Measurements from ENCODE around the gene WAS.

DNA sequence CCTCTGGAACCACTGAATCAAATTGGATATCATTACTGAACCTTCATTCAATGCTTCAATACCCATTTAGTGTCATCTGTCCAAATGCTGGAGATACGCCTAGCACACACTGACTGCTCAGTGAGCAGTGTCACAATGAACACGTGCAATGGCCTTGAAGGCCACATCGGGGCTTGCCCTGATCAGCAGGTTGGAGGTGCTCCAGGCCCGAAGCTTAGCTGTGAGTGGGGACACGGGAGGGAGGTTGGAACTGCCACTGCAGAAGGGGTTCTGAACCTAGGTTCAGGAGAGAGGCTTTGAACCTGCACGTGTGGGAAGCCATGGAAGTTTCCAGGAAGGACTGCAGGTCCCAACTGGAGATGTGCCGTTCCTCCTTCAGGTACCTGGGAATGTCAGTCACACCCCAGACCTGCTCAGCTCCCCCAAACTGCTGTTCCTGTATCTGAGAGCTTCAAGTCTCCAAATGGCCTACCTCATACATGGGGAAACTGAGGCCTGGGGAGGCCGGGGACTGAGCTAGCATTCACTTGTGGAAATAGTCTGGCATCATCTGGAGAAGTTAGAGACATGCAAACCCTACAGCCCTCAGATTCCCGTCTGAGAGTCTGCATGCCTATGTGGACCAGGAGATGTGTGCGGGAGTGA is 1.9 kb upstream of the WAS start:
- TF ChIP-seq ZNF8 (CRISPR knock-in tag; IDR thresholded peaks at IDR 0.05), result no peak
- no peak for TF ChIP-seq ZFP3 (CRISPR knock-in tag; IDR thresholded peaks at IDR 0.05)
- TF ChIP-seq, protein P1, sequence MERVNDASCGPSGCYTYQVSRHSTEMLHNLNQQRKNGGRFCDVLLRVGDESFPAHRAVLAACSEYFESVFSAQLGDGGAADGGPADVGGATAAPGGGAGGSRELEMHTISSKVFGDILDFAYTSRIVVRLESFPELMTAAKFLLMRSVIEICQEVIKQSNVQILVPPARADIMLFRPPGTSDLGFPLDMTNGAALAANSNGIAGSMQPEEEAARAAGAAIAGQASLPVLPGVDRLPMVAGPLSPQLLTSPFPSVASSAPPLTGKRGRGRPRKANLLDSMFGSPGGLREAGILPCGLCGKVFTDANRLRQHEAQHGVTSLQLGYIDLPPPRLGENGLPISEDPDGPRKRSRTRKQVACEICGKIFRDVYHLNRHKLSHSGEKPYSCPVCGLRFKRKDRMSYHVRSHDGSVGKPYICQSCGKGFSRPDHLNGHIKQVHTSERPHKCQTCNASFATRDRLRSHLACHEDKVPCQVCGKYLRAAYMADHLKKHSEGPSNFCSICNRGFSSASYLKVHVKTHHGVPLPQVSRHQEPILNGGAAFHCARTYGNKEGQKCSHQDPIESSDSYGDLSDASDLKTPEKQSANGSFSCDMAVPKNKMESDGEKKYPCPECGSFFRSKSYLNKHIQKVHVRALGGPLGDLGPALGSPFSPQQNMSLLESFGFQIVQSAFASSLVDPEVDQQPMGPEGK (CRISPR knock-in tag; IDR thresholded peaks at IDR 0.05; ENCODE audit: borderline replicate concordance), result no peak
- TF ChIP-seq, protein P2, sequence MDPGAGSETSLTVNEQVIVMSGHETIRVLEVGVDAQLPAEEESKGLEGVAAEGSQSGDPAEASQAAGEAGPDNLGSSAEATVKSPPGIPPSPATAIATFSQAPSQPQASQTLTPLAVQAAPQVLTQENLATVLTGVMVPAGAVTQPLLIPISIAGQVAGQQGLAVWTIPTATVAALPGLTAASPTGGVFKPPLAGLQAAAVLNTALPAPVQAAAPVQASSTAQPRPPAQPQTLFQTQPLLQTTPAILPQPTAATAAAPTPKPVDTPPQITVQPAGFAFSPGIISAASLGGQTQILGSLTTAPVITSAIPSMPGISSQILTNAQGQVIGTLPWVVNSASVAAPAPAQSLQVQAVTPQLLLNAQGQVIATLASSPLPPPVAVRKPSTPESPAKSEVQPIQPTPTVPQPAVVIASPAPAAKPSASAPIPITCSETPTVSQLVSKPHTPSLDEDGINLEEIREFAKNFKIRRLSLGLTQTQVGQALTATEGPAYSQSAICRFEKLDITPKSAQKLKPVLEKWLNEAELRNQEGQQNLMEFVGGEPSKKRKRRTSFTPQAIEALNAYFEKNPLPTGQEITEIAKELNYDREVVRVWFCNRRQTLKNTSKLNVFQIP (CRISPR knock-in tag; IDR thresholded peaks at IDR 0.05; ENCODE audit: borderline replicate concordance, low read depth), result no peak
- no peak for TF ChIP-seq TOX (CRISPR knock-in tag; IDR thresholded peaks at IDR 0.05; ENCODE audit: borderline replicate concordance)
- no peak for TF ChIP-seq ZNF565 (CRISPR knock-in tag; conservative IDR thresholded peaks at IDR 0.05; ENCODE audit: low read depth)
- TF ChIP-seq, protein P3, sequence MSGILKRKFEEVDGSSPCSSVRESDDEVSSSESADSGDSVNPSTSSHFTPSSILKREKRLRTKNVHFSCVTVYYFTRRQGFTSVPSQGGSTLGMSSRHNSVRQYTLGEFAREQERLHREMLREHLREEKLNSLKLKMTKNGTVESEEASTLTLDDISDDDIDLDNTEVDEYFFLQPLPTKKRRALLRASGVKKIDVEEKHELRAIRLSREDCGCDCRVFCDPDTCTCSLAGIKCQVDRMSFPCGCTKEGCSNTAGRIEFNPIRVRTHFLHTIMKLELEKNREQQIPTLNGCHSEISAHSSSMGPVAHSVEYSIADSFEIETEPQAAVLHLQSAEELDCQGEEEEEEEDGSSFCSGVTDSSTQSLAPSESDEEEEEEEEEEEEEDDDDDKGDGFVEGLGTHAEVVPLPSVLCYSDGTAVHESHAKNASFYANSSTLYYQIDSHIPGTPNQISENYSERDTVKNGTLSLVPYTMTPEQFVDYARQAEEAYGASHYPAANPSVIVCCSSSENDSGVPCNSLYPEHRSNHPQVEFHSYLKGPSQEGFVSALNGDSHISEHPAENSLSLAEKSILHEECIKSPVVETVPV (CRISPR knock-in tag; IDR thresholded peaks at IDR 0.05), result no peak
- no peak for TF ChIP-seq RARB (CRISPR knock-in tag; IDR thresholded peaks at IDR 0.05)
- TF ChIP-seq ARNTL (CRISPR knock-in tag; IDR thresholded peaks at IDR 0.05; ENCODE audit: borderline replicate concordance, low read depth), result no peak
- no peak for TF ChIP-seq TCF4 (CRISPR knock-in tag; IDR thresholded peaks at IDR 0.05; ENCODE audit: borderline replicate concordance)
- TF ChIP-seq CSDC2 (CRISPR knock-in tag; IDR thresholded peaks at IDR 0.05), result no peak
- TF ChIP-seq, protein P4, sequence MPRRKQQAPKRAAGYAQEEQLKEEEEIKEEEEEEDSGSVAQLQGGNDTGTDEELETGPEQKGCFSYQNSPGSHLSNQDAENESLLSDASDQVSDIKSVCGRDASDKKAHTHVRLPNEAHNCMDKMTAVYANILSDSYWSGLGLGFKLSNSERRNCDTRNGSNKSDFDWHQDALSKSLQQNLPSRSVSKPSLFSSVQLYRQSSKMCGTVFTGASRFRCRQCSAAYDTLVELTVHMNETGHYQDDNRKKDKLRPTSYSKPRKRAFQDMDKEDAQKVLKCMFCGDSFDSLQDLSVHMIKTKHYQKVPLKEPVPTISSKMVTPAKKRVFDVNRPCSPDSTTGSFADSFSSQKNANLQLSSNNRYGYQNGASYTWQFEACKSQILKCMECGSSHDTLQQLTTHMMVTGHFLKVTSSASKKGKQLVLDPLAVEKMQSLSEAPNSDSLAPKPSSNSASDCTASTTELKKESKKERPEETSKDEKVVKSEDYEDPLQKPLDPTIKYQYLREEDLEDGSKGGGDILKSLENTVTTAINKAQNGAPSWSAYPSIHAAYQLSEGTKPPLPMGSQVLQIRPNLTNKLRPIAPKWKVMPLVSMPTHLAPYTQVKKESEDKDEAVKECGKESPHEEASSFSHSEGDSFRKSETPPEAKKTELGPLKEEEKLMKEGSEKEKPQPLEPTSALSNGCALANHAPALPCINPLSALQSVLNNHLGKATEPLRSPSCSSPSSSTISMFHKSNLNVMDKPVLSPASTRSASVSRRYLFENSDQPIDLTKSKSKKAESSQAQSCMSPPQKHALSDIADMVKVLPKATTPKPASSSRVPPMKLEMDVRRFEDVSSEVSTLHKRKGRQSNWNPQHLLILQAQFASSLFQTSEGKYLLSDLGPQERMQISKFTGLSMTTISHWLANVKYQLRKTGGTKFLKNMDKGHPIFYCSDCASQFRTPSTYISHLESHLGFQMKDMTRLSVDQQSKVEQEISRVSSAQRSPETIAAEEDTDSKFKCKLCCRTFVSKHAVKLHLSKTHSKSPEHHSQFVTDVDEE (CRISPR knock-in tag; IDR thresholded peaks at IDR 0.05), result no peak
- no peak for TF ChIP-seq ZC3H10 (CRISPR knock-in tag; IDR thresholded peaks at IDR 0.05)

All from SK-N-SH treated with all-trans-retinoic acid at 6 μM for 48 hours (cell line).